ENCODE results near the gene ASAP3. TPM values are rescaled to one million over a fixed set of nuclear protein-coding genes. Genes with fewer than 3 reads are reported as not detected.
A peak's percentile ranks its signal among the peaks of the same experiment; 100 is the strongest.

Gene ASAP3
- total and polyA plus RNA-seq, 9 of the 15 experiments (the other 6 are each of a cell fraction or from before 2014, with no cell fraction given) = 1.7 to 31.2 (median 17.4) TPM

GRCh38 chr1:23403735-23404486 lies 80.1 kb downstream of the ASAP3 start (continued):
- TF ChIP-seq SMAD1 (IDR thresholded peaks at IDR 0.05; ENCODE audit: low read depth, low read length, partially characterized antibody) (no peak), MCM3 (IDR thresholded peaks at IDR 0.05) (no peak), ZNF134 (CRISPR knock-in tag; conservative IDR thresholded peaks at IDR 0.05) (no peak), NFE2L1 (tag; IDR thresholded peaks at IDR 0.05; ENCODE audit: borderline replicate concordance, low read depth) (no peak), RNF2 (IDR thresholded peaks at IDR 0.05) (0 out of 2 replicates have a peak, but pooled peaks have one; percentile 16), AFF1 (IDR thresholded peaks at IDR 0.05; ENCODE audit: low read depth in 1 of 2, partially characterized antibody in 2 of 2) (no peak), ATF2 (CRISPR knock-in tag; IDR thresholded peaks at IDR 0.05) (no peak), SIN3A (IDR thresholded peaks at IDR 0.05; ENCODE audit: borderline replicate concordance in 2 of 2, control insufficient read depth in 1 of 2, low read depth in 2 of 2, low read length in 2 of 2) (peak in 1 of 2 experiments; percentile 52; a peak in 1 of 4 replicates), ESRRA (IDR thresholded peaks at IDR 0.05; ENCODE audit: borderline replicate concordance, low read depth) (no peak; the same call in 1 of the 2 replicates), ZBED1 (IDR thresholded peaks at IDR 0.05) (0 out of 2 replicates have a peak, but pooled peaks have one; percentile 29), TCFL5 (CRISPR knock-in tag; conservative IDR thresholded peaks at IDR 0.05) (no peak), CC2D1A (IDR thresholded peaks at IDR 0.05) (peak; percentile 80), SMAD4 (CRISPR knock-in tag; conservative IDR thresholded peaks at IDR 0.05) (peak; percentile 28; the same call in 1 of the 2 replicates), ZNF551 (CRISPR knock-in tag; IDR thresholded peaks at IDR 0.05) (no peak), ZNF280B (CRISPR knock-in tag; IDR thresholded peaks at IDR 0.05) (no peak), ZNF785 (CRISPR knock-in tag; IDR thresholded peaks at IDR 0.05) (no peak), SREBF1 (IDR thresholded peaks at IDR 0.05; ENCODE audit: borderline replicate concordance, low read depth, low read length) (no peak), ZBTB9 (CRISPR knock-in tag; IDR thresholded peaks at IDR 0.05) (no peak), ATF1 (CRISPR knock-in tag; IDR thresholded peaks at IDR 0.05) (no peak), ATF1 (tag; IDR thresholded peaks at IDR 0.05) (peak; percentile 50), ZEB2 (IDR thresholded peaks at IDR 0.05) (no peak), PYGO2 (tag; IDR thresholded peaks at IDR 0.05) (no peak)
